Measurements from ENCODE around the gene CALML5. TPM values are rescaled to one million over a fixed set of nuclear protein-coding genes. Genes with fewer than 3 reads are reported as not detected.

Gene CALML5
- total and polyA plus RNA-seq, 9 of the 15 experiments (the other 6 are each of a cell fraction or from before 2014, with no cell fraction given): not detected

DNA sequence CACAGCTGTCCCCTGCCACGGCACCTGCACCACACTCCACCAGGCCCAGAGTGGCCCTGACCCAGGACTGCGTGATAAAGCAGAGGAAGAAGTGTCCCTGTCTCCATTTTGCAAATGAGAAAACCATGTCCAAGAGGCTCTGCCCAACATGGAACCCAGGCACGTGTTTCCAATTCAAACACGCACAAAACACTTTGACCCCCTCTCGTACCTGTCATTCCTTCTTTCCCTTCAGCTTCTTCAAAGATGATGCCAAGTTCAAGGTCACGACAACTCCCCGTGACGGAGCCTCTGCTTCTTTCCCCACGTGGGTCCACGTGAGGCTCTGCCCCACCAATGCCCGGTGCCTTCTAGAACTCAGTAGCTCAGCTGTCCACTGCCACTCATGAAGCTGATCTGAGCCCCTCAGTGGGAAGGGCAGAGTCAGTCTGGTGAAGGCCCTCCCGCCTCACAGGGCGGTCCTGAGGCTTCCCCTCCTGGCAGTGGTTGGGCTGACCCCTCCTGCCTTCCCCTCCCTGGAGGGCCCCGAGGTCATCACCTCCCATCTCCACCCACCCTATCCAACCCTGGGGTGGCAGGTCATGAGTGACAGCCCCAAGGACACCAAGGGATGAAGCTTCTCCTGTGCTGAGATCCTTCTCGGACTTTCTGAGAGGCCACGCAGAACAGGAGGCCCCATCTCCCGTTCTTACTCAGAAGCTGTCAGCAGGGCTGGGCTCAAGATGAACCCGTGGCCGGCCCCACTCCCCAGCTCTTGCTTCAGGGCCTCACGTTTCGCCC lies 19.0 kb downstream of the CALML5 start (continued):
- TF ChIP-seq, protein P1, sequence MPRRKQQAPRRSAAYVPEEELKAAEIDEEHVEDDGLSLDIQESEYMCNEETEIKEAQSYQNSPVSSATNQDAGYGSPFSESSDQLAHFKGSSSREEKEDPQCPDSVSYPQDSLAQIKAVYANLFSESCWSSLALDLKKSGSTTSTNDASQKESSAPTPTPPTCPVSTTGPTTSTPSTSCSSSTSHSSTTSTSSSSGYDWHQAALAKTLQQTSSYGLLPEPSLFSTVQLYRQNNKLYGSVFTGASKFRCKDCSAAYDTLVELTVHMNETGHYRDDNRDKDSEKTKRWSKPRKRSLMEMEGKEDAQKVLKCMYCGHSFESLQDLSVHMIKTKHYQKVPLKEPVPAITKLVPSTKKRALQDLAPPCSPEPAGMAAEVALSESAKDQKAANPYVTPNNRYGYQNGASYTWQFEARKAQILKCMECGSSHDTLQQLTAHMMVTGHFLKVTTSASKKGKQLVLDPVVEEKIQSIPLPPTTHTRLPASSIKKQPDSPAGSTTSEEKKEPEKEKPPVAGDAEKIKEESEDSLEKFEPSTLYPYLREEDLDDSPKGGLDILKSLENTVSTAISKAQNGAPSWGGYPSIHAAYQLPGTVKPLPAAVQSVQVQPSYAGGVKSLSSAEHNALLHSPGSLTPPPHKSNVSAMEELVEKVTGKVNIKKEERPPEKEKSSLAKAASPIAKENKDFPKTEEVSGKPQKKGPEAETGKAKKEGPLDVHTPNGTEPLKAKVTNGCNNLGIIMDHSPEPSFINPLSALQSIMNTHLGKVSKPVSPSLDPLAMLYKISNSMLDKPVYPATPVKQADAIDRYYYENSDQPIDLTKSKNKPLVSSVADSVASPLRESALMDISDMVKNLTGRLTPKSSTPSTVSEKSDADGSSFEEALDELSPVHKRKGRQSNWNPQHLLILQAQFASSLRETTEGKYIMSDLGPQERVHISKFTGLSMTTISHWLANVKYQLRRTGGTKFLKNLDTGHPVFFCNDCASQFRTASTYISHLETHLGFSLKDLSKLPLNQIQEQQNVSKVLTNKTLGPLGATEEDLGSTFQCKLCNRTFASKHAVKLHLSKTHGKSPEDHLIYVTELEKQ (CRISPR knock-in tag; IDR thresholded peaks at IDR 0.05): no peak
- no peak for TF ChIP-seq HOXB6 (CRISPR knock-in tag; IDR thresholded peaks at IDR 0.05; ENCODE audit: borderline replicate concordance)
- no peak for TF ChIP-seq MBD2 (IDR thresholded peaks at IDR 0.05; ENCODE audit: borderline replicate concordance, low read depth)
- TF ChIP-seq, protein P2, sequence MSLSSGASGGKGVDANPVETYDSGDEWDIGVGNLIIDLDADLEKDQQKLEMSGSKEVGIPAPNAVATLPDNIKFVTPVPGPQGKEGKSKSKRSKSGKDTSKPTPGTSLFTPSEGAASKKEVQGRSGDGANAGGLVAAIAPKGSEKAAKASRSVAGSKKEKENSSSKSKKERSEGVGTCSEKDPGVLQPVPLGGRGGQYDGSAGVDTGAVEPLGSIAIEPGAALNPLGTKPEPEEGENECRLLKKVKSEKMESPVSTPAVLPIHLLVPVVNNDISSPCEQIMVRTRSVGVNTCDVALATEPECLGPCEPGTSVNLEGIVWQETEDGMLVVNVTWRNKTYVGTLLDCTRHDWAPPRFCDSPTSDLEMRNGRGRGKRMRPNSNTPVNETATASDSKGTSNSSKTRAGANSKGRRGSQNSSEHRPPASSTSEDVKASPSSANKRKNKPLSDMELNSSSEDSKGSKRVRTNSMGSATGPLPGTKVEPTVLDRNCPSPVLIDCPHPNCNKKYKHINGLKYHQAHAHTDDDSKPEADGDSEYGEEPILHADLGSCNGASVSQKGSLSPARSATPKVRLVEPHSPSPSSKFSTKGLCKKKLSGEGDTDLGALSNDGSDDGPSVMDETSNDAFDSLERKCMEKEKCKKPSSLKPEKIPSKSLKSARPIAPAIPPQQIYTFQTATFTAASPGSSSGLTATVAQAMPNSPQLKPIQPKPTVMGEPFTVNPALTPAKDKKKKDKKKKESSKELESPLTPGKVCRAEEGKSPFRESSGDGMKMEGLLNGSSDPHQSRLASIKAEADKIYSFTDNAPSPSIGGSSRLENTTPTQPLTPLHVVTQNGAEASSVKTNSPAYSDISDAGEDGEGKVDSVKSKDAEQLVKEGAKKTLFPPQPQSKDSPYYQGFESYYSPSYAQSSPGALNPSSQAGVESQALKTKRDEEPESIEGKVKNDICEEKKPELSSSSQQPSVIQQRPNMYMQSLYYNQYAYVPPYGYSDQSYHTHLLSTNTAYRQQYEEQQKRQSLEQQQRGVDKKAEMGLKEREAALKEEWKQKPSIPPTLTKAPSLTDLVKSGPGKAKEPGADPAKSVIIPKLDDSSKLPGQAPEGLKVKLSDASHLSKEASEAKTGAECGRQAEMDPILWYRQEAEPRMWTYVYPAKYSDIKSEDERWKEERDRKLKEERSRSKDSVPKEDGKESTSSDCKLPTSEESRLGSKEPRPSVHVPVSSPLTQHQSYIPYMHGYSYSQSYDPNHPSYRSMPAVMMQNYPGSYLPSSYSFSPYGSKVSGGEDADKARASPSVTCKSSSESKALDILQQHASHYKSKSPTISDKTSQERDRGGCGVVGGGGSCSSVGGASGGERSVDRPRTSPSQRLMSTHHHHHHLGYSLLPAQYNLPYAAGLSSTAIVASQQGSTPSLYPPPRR (CRISPR knock-in tag; IDR thresholded peaks at IDR 0.05; ENCODE audit: borderline replicate concordance): no peak
- no peak for TF ChIP-seq RERE (CRISPR knock-in tag; IDR thresholded peaks at IDR 0.05; ENCODE audit: borderline replicate concordance)
- TF ChIP-seq ZBTB12 (CRISPR knock-in tag; IDR thresholded peaks at IDR 0.05): no peak
- TF ChIP-seq GABPA (tag; conservative IDR thresholded peaks at IDR 0.05; ENCODE audit: low read depth): no peak
- no peak for TF ChIP-seq BDP1 (IDR thresholded peaks at IDR 0.05; ENCODE audit: insufficient read depth, insufficient read length)
- TF ChIP-seq ZBTB17 (CRISPR knock-in tag; IDR thresholded peaks at IDR 0.05): no peak
- TF ChIP-seq U2AF2 (optimal IDR thresholded peaks at IDR 0.05; ENCODE audit: low read depth, low read length): no peak
- TF ChIP-seq, protein P3, sequence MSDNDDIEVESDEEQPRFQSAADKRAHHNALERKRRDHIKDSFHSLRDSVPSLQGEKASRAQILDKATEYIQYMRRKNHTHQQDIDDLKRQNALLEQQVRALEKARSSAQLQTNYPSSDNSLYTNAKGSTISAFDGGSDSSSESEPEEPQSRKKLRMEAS (CRISPR knock-in tag; IDR thresholded peaks at IDR 0.05): peak; percentile 74; the same call in 1 of the 2 replicates
